AG08395 (cell line): ENCODE measurements around the gene EP400.

Experiments
- DNase-seq: peaks from one replicate; pipeline ENCODE4 v3.0.0; 2012; ENCODE audit warnings: mixed read lengths, low spot score

EP400 gene

DNA sequence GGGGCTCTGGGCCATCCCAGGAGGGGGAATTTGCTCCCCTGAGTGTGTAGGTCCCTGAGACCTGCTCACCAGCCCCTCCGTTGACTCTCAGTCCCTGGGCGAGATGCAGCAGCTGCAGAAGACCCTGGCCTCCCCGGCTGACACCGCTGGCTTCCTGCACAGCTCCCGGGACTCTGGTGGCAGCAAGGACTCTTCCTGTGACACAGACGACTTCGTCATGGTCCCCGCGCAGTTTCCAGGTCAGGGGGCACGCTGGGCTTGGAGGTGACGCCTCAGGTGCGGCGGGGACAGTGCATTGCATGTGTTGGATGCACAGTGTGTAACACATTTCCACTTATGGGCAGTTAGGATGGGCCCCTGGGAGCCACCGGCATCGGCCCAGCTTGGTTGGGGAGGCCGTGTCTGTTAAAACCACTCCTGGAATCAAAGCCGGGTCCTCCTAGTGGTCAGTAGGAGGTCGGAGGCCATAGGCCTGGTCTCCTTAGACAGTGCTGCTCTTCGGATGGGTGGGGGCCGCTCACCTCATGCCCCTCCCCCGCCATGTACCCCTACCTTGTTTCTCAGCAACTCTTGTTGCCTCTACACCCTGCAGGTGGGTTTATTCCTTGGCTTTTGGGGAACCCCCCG, 37.8 kb upstream of the EP400 start:
- DNase-seq = no peak

DNA sequence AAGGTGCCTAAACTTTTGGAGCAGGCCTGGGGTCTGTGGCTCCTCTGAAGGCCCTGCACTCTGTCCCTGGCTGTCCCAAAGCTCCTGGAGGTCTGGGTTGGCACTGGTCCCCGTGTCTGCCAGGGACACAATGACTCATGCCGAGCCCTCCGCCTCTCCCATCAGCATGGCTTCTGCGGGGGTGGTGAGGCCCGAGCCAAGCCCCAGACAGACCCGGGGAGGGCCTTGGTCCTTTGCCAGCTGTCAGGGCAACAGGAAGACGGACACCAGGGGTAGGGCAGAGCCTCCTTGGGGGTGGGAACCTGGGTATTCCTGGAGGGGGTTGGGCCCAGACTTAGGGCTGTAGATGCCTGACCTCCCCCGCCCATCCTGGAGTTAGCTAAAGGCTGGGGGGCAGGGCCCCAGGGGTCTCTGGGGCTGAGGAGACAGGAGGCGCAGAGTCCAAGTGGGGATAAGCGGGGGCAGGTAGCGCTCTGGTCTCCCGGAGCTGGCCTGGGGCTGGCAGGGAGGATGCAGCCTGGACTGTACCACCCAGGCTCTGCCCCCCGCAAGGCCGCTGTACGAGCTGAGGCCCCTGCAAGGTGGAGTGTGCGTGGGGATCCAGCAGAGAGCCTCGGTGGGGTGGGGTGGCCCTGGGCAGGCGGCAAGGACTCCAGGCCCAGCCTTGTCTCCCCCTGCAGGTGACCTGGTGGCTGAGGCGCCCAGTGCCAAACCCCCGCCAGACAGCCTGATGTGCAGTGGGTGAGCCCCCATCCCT, 37.0 kb upstream of the EP400 start:
- peak; percentile 98 for DNase-seq

- no peak for DNase-seq
Observed at GRCh38 chr12:131913666-131914065, 36.1 kb upstream of the EP400 start.

DNA sequence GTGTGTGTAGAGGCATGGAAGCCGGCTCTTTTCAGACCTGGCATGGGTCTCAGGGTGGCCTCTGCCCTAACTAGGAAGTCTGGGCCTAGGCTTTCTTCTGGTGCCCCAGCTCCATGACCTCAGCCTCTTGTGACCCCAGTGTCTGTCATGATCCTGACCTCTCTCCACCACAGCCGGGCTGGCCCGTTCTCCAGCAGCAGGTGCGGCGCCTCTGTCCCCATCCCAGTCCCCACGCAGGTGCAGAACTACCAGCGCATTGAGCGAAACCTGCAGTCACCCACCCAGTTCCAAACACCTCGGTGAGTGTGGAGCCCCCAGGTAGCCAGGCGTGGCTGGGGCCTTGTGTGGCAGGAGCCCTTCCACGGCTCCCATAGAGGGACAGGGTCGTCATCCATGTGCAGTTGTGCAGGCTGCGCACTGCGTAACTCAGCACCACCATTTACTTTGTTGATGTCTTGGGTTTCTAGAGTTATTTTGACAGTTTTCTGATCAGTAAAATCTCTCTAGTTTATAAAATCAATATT, 35.5 kb upstream of the EP400 start:
- no peak for DNase-seq

GRCh38 chr12:131915000-131915689, 34.6 kb upstream of the EP400 start:
- DNase-seq = no peak

DNA sequence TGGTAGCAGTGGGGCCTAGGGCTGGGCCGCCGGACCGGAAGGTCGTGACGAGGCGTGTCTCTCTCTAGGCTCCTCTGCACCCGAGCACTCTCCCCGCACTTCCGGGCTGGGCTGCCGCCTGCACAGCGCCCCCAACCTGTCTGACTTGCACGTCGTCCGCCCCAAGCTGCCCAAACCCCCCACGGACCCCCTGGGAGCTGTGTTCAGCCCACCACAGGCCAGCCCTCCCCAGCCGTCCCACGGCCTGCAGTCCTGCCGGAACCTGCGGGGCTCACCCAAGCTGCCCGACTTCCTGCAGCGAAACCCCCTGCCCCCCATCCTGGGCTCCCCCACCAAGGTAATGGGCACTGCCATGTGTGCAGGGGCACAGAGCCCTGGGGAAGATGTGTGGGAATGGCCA, 33.9 kb upstream of the EP400 start:
- no peak for DNase-seq

DNA sequence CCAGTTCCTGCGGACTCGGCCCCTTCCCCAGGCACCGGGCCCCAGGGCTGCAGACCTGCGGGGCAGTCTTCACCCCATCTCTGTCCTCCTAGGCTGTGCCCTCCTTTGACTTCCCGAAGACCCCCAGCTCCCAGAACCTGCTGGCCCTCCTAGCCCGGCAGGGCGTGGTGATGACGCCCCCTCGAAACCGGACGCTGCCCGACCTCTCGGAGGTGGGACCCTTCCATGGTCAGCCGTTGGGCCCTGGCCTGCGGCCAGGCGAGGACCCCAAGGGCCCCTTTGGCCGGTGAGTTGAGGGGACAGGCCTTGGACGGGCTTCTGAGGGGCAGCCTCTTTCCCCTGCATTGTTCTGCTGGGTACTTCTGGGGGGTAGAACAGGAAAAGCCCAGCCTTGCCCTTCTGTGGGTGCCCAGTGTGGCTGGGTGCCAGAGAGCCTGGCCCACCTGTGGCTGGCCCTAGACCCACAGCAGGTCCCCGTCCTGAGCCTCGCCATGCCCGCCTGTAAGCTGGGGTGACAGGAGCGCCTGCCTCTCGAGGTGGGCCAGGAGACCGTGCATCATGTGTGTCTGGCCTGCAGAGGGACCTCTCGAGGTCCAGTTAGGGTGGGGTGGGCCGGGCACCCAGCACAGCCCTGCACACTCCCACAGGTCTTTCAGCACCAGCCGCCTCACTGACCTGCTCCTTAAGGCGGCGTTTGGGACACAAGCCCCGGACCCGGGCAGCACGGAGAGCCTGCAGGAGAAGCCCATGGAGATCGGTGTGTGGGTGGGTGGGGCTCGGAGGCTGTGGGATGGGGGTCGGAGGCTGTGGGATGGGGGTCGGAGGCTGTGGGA, 33.2 kb upstream of the EP400 start:
- no peak for DNase-seq

- no peak for DNase-seq
Observed at GRCh38 chr12:131917139-131917710, 32.5 kb upstream of the EP400 start.

DNA sequence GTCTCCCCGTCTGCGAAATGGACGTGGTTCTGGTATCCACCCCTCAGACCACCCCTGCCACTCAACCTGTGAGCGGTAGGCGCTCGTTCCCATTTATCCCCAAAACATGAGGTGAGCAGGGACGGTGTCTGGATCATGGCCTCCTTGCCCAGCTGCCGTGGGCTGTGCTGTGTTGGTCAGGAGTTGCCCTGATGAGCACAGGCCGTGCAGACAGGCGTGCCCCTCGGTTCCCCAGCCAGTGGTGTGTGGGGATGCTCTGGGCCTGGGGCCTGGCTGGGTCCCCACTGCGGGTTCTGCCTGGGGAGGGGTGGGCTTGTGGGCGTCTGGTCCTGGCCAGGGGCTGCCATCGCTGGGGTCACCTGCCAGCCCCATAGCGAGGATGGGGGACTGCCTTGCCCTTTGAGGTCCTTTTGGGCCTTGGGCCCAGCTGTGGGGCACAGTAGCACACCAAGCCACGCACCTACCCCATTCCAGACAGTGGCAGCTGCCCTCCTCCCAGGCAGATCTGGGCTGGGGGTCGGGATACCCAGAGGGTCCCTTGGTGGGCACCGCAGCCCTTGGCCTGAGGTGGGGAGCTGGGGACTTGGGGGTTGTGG, 31.9 kb upstream of the EP400 start:
- DNase-seq = no peak

GRCh38 chr12:131918311-131919050, 31.3 kb upstream of the EP400 start:
- no peak for DNase-seq

- DNase-seq = no peak
Observed at GRCh38 chr12:131919051-131919347, 30.7 kb upstream of the EP400 start.

- DNase-seq = no peak
Observed at GRCh38 chr12:131919366-131920156, 30.2 kb upstream of the EP400 start.

DNA sequence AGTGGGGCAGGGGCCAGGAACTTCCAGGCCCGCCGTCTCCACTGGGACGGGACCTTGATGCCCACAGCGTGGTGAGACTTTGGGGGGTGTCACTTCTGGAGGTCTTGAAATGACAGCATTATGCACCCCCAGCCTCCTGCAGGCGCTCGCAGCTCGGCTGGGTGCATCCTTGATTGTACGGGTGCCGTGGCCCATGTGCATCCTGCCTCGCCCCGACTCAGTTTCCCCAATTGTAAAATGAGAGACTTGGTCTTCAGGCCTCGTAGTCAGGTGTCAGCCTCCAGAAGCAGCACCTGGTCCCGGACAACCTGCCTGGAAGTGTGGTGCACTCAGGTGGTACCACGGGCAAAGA, 29.6 kb upstream of the EP400 start:
- no peak for DNase-seq

DNA sequence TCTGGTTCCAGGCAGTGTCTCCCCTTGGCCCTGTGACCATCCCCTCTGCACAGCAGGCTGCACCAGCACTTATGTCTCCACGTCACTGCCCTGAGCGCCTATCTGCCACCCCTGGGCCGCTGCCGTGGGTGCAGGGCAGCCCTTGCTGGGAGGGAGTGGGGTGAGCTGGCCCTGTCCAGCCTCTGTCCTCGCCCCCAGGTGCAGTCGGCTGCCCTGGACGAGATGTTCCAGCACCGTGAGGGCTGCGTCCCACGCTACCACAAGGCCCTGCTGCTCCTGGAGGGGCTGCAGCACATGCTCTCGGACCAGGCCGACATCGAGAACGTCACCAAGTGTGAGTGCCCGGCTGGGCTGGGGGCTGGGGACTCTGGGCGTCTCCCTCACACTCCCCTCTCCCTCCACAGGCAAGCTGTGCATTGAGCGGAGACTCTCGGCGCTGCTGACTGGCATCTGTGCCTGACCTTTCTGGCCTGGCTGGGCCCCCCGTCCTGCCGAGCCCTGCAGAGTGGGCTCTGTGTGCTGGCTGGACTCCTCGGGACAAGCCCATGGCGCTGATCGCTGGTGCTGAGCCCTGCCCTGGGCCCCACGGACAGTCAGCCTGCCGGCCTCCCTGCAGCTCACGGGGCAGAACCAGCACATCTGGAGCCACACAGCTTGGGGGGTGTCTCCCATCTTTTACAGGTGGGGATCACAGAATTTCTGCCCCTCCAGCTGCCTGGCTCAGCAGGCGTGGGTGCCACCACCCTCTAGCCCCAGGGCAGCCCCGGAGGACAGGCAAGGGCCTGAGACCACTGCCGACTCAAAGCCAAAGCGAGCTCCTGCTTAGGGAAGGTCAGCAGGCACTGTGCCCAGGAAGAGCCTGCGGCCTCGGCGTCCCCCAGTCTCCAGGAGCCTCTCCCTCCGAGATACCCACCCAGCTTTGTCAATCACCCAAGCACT, 28.6 kb upstream of the EP400 start:
- DNase-seq = no peak

DNA sequence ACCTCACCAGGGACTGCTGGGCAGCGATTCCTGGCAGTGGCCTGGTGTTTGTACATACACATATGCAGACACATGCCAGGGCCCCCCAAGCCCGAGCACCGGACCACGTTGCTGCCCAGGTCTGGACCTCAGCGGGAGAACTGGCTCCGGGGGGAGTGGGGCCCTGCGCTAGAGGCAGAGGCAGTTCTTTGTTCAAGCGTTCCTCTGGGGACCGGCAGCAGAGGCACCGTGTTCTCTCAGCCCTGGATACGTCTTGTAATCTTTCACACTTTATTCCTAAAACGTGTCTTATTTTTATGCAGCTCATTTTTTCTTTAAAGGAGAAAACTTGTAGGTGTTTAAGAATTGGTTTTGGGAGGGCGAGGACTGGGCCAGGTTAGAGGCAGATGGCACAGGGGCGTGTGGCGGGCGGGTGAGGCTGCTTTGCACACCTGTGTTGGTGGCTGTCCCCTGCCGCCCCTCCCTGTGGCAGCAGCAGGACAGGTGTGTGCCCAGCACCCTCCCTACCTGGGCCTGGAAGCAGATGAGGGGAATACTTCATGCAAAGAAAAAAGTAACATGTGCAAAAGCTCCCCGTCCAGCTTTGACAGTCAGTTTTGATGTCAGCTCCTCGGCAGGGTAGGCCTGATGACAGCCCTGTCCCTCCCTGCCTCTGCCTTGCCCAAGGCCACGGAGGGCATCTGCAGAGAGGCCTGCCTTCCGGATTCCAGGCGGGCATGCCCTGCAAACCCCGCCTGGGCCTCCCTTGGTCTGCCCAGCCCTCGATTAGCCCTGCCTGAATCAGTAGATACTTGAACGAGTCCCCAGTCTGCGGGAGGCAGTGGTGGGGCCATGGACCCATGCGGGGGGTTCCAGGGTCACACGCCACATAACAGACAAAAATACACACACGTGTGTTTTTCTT, 27.6 kb upstream of the EP400 start:
- DNase-seq = no peak

DNA sequence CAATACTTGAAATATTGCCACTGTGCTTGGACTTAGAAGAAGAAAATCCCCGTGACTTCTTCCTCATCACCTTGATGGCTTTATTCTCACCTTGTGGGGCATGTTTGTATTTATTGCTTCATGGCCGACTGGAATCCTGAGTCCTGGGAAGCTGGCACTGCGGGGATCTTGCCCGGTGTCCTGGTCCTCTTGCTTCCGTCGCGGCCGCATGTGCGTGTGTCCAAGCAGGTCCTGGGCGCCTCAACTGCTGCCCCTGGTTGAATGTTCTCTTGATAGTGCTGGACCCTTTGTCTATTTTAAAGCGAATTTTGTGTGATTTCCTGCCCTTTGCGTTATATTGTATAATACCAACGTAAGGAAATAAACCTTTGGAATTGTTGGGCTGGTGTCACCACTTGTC, 27.0 kb upstream of the EP400 start:
- DNase-seq = no peak

GRCh38 chr12:131923260-131923659, 26.5 kb upstream of the EP400 start:
- DNase-seq = no peak
